ENCODE data around the gene CYFIP1. TPM values are rescaled to one million over a fixed set of nuclear protein-coding genes. Genes with fewer than 3 reads are reported as not detected.

Gene CYFIP1
- total RNA-seq, 1 experiment from 2014 or later, result 159 TPM

GRCh38 chr15:22925875-22926274 lies 54.3 kb downstream of the CYFIP1 start:
- no peak for TF ChIP-seq POLR2AphosphoS5 (IDR thresholded peaks at IDR 0.05; ENCODE audit: low read depth, low read length)
- TF ChIP-seq SIN3A (IDR thresholded peaks at IDR 0.05; ENCODE audit: borderline replicate concordance, insufficient read depth, low read depth, low read length), result no peak
- TF ChIP-seq, protein P1, sequence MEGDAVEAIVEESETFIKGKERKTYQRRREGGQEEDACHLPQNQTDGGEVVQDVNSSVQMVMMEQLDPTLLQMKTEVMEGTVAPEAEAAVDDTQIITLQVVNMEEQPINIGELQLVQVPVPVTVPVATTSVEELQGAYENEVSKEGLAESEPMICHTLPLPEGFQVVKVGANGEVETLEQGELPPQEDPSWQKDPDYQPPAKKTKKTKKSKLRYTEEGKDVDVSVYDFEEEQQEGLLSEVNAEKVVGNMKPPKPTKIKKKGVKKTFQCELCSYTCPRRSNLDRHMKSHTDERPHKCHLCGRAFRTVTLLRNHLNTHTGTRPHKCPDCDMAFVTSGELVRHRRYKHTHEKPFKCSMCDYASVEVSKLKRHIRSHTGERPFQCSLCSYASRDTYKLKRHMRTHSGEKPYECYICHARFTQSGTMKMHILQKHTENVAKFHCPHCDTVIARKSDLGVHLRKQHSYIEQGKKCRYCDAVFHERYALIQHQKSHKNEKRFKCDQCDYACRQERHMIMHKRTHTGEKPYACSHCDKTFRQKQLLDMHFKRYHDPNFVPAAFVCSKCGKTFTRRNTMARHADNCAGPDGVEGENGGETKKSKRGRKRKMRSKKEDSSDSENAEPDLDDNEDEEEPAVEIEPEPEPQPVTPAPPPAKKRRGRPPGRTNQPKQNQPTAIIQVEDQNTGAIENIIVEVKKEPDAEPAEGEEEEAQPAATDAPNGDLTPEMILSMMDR (IDR thresholded peaks at IDR 0.05), result no peak
- no peak for TF ChIP-seq TCF7L2 (IDR thresholded peaks at IDR 0.05; ENCODE audit: low read depth, low read length)
- TF ChIP-seq, protein P2, sequence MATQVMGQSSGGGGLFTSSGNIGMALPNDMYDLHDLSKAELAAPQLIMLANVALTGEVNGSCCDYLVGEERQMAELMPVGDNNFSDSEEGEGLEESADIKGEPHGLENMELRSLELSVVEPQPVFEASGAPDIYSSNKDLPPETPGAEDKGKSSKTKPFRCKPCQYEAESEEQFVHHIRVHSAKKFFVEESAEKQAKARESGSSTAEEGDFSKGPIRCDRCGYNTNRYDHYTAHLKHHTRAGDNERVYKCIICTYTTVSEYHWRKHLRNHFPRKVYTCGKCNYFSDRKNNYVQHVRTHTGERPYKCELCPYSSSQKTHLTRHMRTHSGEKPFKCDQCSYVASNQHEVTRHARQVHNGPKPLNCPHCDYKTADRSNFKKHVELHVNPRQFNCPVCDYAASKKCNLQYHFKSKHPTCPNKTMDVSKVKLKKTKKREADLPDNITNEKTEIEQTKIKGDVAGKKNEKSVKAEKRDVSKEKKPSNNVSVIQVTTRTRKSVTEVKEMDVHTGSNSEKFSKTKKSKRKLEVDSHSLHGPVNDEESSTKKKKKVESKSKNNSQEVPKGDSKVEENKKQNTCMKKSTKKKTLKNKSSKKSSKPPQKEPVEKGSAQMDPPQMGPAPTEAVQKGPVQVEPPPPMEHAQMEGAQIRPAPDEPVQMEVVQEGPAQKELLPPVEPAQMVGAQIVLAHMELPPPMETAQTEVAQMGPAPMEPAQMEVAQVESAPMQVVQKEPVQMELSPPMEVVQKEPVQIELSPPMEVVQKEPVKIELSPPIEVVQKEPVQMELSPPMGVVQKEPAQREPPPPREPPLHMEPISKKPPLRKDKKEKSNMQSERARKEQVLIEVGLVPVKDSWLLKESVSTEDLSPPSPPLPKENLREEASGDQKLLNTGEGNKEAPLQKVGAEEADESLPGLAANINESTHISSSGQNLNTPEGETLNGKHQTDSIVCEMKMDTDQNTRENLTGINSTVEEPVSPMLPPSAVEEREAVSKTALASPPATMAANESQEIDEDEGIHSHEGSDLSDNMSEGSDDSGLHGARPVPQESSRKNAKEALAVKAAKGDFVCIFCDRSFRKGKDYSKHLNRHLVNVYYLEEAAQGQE (IDR thresholded peaks at IDR 0.05; ENCODE audit: insufficient read depth in 1 of 2, low read depth in 2 of 2, low read length in 1 of 2), result no peak
- in situ Hi-C loops (cut with HindIII; ENCODE audit: low pct_unique_long_range_greater_than_20kb, low sequenced_read_pairs), result no loop called here
- H3K36me3 ChIP-seq (ENCODE audit: control insufficient read depth, insufficient read depth, low read length), result no peaks in the 10 kb centered on the region
- POLR2A ChIA-PET, result no interaction called here
- no peaks in the 10 kb centered on the region for H3K9me3 ChIP-seq (ENCODE audit: control insufficient read depth, insufficient read depth, low read depth, low read length)
- CTCF ChIA-PET, result no interaction called here
- H3K27ac ChIP-seq (ENCODE audit: low read length), result no peak overlapping the region
- H3K4me1 ChIP-seq (ENCODE audit: control insufficient read depth, insufficient read depth, low read length), result no peaks in the 10 kb centered on the region
- intact Hi-C loops (cut with micrococcal nuclease; ENCODE audit: unreplicated experiment), result no loop called here
- no peak for ATAC-seq
- no peaks in the 10 kb centered on the region for H3K27me3 ChIP-seq (ENCODE audit: control insufficient read depth, insufficient read depth, low read length)
- DNase-seq (ENCODE audit: low read depth, low spot score), result no peak
- no TSS peak for BruUV-seq (replicated peaks)
- no peak overlapping the region for H3K4me3 ChIP-seq (ENCODE audit: low read depth in 2 of 2, low read length in 2 of 2)

- Histone ChIP-seq H3K4me1 (ENCODE audit: control insufficient read depth, insufficient read depth, low read length) (no peaks in the 10 kb centered on the region), H3K4me3 (ENCODE audit: low read depth in 2 of 2, low read length in 2 of 2) (no peak overlapping the region), H3K36me3 (ENCODE audit: control insufficient read depth, insufficient read depth, low read length) (peaks cover 2% of the 10 kb centered on the region; the same call in 1 of the 2 replicates), H3K27me3 (ENCODE audit: control insufficient read depth, insufficient read depth, low read length) (no peaks in the 10 kb centered on the region), H3K9me3 (ENCODE audit: control insufficient read depth, insufficient read depth, low read depth, low read length) (no peaks in the 10 kb centered on the region), H3K27ac (ENCODE audit: low read length) (no peak overlapping the region)
- ChIA-PET POLR2A (no interaction called here), CTCF (no interaction called here)
- intact Hi-C loops (cut with micrococcal nuclease; ENCODE audit: unreplicated experiment), result no loop called here
- in situ Hi-C loops (cut with HindIII; ENCODE audit: low pct_unique_long_range_greater_than_20kb, low sequenced_read_pairs), result no loop called here
- TF ChIP-seq POLR2AphosphoS5 (IDR thresholded peaks at IDR 0.05; ENCODE audit: low read depth, low read length), result no peak
- TF ChIP-seq SIN3A (IDR thresholded peaks at IDR 0.05; ENCODE audit: borderline replicate concordance, insufficient read depth, low read depth, low read length), result no peak
- no peak for TF ChIP-seq TCF7L2 (IDR thresholded peaks at IDR 0.05; ENCODE audit: low read depth, low read length)
- TF ChIP-seq, protein P2 (IDR thresholded peaks at IDR 0.05; ENCODE audit: insufficient read depth in 1 of 2, low read depth in 2 of 2, low read length in 1 of 2), result no peak
- TF ChIP-seq, protein P1 (IDR thresholded peaks at IDR 0.05), result no peak
- no TSS peak for BruUV-seq (replicated peaks)
- DNase-seq (ENCODE audit: low read depth, low spot score) (no peak), ATAC-seq (0 out of 2 replicates have a peak, but pooled peaks have one; percentile 54)
Measured at GRCh38 chr15:22922003-22922402, 58.2 kb downstream of the CYFIP1 start.
